Esophagus muscularis mucosa (tissue), 4 donors: ENCODE results near the gene TMPRSS4. TPM values are rescaled to one million over a fixed set of nuclear protein-coding genes. Genes with fewer than 3 reads are reported as not detected.

ENCODE experiments used
- DNase-seq: peaks from one replicate; pipeline ENCODE4 v3.0.0-alpha.2; 2017; ENCODE audit errors: extremely low spot score
- H3K27ac ChIP-seq, 4 donors: fragments of 200-600 bp; sonication (generic); replicated peaks in 1 of 4; 1 replicate in 3 of 4; 2 replicates in 1 of 4; pipeline ENCODE4 v1.5.1; 2016 to 2019; ENCODE audit warnings: mild to moderate bottlenecking in 1 of 4
- H3K27me3 ChIP-seq, 4 donors: fragments of 200-600 bp; sonication (generic); one replicate each; pipeline versions ENCODE4 v1.5.1 to v1.6.0; 2016 to 2019
- H3K36me3 ChIP-seq, 4 donors: fragments of 200-600 bp; sonication (generic); one replicate each; pipeline ENCODE4 v1.5.1; 2016 to 2019
- H3K4me1 ChIP-seq, 4 donors: fragments of 200-600 bp; sonication (generic); one replicate each; pipeline ENCODE4 v1.5.1; 2016 to 2019
- H3K4me3 ChIP-seq, 4 donors: fragments of 200-600 bp; sonication (generic); 1 replicate in 2 of 4; 2 replicates in 2 of 4; pipeline ENCODE4 v1.5.1; 2016 to 2019; ENCODE audit warnings: mild to moderate bottlenecking in 4 of 4, moderate library complexity in 1 of 4
- H3K9me3 ChIP-seq, 4 donors: fragments of 200-600 bp; sonication (generic); 1 replicate in 3 of 4; 2 replicates in 1 of 4; pipeline ENCODE4 v1.5.1; 2016 to 2019
- EP300 ChIP-seq: sonication (generic); formaldehyde crosslinking; IDR thresholded peaks from one replicate; pipeline ENCODE4 v1.6.1; 2017; ENCODE audit warnings: antibody characterized with exemption
- POLR2A ChIP-seq: fragments of 450-650 bp; IDR thresholded peaks from one replicate; pipeline ENCODE4 v1.6.1; 2017; ENCODE audit warnings: antibody characterized with exemption, moderate library complexity, mild to moderate bottlenecking, low read depth
- POLR2AphosphoS5 ChIP-seq, 2 donors: sonication (generic); formaldehyde crosslinking; IDR thresholded peaks; one replicate each; pipeline ENCODE4 v1.6.1; 2017; ENCODE audit warnings: antibody characterized with exemption in 2 of 2
- WGBS: methylation state at CpG from one replicate; pipeline ENCODE4 v1.1.5; 2018; 5-methylcytosine and 5-hydroxymethylcytosine counted together
- intact Hi-C: fragments of 100-400 bp; cut with DNase I; formaldehyde crosslinking; loops from one replicate; pipeline ENCODE4 v1.15.1; 2023
- total RNA-seq, 4 donors: library from RNA; depleted of rRNA; stranded (reverse); fragments of >200 nt; gene quantifications; one replicate each; pipeline versions ENCODE4 v1.1.0 to v1.2.1, GENCODE V29; 2016
- TF ChIP-seq, protein P1 (sequence below), 3 experiments: fragments of 200-600 bp in 2 of 3; fragments of 450-650 bp in 1 of 3; sonication (generic) in 2 of 3; IDR thresholded peaks; one replicate each; pipeline ENCODE4 v1.5.1; 2017 to 2019; ENCODE audit warnings: antibody characterized with exemption in 3 of 3, mild to moderate bottlenecking in 2 of 3, moderate library complexity in 1 of 3

Gene TMPRSS4
- total RNA-seq, 4 donors from 2014 or later, result 0.17 to 0.33 (median 0.26) TPM; not detected in 1

DNA sequence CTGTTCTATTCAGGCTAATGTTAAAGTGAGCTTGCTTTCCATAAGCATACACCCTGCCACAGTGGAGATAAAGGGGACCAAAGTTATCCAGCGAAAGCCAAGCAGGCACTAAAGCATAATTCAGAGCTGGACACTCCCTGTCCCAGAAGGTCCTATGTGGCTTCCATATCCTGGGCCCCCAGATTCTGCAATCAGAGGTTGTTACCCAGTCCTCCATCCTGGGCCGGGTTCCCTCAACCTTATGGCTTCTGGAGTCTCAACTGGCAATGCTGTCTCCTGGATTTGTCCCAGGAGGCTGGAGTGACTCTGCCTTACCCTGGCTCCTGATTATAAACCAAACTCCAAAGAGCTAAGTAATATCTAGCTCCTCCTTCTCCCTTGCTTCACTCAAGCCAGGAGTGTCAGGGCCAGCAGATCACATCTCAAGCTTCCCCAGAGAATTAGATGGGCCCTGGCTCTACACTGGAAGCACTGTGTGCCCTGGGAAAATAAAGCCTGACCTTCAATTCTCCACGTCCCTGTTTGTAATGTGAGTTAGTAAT, 23.9 kb downstream of the TMPRSS4 start:
- Histone ChIP-seq H3K27me3 (peaks cover 0 to 10% (median 0%) of the 10 kb centered on the region in 4 donors), H3K27ac (no peak overlapping the region), H3K9me3 (no peaks in the 10 kb centered on the region), H3K36me3 (no peaks in the 10 kb centered on the region), H3K4me3 (no peak overlapping the region), H3K4me1 (peaks cover 0 to 7% (median 0%) of the 10 kb centered on the region in 4 donors)
- intact Hi-C loops, result no loop called here
- 68% methylated on average over 3 of the region's 3 CpGs for WGBS
- no peak for DNase-seq
- no peak for TF ChIP-seq POLR2AphosphoS5 (IDR thresholded peaks at IDR 0.05)
- TF ChIP-seq EP300, result no peak
- TF ChIP-seq POLR2A, result no peak
- TF ChIP-seq, protein P1, sequence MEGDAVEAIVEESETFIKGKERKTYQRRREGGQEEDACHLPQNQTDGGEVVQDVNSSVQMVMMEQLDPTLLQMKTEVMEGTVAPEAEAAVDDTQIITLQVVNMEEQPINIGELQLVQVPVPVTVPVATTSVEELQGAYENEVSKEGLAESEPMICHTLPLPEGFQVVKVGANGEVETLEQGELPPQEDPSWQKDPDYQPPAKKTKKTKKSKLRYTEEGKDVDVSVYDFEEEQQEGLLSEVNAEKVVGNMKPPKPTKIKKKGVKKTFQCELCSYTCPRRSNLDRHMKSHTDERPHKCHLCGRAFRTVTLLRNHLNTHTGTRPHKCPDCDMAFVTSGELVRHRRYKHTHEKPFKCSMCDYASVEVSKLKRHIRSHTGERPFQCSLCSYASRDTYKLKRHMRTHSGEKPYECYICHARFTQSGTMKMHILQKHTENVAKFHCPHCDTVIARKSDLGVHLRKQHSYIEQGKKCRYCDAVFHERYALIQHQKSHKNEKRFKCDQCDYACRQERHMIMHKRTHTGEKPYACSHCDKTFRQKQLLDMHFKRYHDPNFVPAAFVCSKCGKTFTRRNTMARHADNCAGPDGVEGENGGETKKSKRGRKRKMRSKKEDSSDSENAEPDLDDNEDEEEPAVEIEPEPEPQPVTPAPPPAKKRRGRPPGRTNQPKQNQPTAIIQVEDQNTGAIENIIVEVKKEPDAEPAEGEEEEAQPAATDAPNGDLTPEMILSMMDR (IDR thresholded peaks at IDR 0.05), result no peak

DNA sequence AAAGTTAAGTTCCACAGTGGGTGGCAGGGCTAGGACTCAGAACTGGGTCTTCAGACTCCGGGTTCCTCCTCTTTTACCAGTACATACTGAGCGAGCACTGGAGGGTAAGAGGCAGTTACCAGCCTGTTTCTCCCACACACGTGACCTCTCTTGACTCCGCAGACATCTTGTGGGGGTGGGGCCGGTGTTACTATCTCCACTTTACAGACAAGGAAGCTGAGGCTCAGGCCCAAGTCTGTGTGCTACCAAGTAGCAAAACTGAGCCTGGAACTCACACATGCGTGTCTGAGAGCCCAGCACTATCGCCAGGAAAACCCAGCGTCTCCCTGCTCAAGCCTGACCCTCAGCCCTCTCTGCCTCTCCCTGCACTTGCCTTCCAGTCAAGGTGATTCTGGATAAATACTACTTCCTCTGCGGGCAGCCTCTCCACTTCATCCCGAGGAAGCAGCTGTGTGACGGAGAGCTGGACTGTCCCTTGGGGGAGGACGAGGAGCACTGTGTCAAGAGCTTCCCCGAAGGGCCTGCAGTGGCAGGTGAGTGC, 25.9 kb downstream of the TMPRSS4 start:
- WGBS, result 82% methylated on average over 12 of the region's 13 CpGs
- intact Hi-C loops, result no loop called here
- Histone ChIP-seq H3K4me3 (no peak overlapping the region), H3K27ac (no peak overlapping the region), H3K36me3 (no peaks in the 10 kb centered on the region), H3K4me1 (peaks cover 0 to 7% (median 0%) of the 10 kb centered on the region in 4 donors), H3K9me3 (no peaks in the 10 kb centered on the region), H3K27me3 (peaks cover 0 to 5% (median 0%) of the 10 kb centered on the region in 4 donors)
- DNase-seq, result no peak
- TF ChIP-seq, protein P1 (IDR thresholded peaks at IDR 0.05), result no peak
- TF ChIP-seq EP300 (no peak), POLR2AphosphoS5 (IDR thresholded peaks at IDR 0.05) (no peak), POLR2A (no peak)

DNA sequence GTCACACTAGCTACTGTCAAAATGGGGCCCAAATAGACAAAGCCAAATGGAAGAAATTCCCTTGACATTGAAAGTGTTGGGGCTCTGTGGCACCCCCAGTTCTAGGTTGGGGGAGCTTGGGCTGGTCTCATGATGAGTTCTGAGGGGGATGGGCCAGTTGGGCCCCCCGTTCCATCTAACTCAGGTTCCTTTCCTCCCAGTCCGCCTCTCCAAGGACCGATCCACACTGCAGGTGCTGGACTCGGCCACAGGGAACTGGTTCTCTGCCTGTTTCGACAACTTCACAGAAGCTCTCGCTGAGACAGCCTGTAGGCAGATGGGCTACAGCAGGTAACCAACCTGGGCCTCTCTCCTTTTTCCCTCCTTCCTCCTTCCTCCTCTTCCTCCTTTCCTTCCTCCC, 27.6 kb downstream of the TMPRSS4 start:
- Histone ChIP-seq H3K36me3 (no peaks in the 10 kb centered on the region), H3K4me1 (peaks cover 0 to 14% (median 0%) of the 10 kb centered on the region in 4 donors), H3K4me3 (no peak overlapping the region), H3K27ac (no peak overlapping the region), H3K9me3 (no peaks in the 10 kb centered on the region), H3K27me3 (no peaks in the 10 kb centered on the region)
- DNase-seq, result no peak
- WGBS, result 85% methylated on average over 6 of the region's 6 CpGs
- TF ChIP-seq EP300 (no peak), POLR2AphosphoS5 (IDR thresholded peaks at IDR 0.05) (no peak), POLR2A (no peak)
- TF ChIP-seq, protein P1 (IDR thresholded peaks at IDR 0.05), result no peak
- intact Hi-C loops, result no loop called here

DNA sequence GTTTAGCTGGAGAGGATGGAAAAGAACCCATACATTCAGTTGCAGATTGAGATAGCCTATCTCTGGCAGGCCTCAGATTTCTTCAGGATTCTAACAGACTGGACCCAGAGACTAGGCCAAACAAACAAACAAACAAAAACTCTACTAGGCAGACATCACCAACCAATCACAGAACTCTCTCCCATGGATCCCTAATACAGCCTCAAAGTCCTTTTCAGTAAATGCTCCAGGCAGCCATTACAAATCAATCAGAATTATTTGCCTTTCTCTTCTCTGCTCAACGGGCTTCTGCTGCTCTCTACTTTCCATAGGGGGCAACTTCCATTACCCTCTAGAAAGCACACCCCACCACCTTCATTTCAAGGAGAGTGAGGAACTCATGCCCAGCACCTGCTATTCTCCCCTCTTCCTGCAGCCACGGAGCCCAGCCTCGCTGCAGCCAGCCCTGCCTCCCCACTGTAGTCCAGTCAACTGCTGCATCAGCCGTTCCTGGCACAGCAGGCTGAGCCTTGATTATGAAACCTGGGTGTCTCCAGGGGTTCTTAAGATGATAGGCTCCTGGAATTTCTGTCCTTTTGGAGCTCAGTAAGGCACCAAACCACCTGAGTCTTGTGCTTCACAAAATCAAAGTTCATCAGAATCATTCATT, 28.9 kb downstream of the TMPRSS4 start:
- Histone ChIP-seq H3K9me3 (no peaks in the 10 kb centered on the region), H3K4me1 (peaks cover 0 to 15% (median 2%) of the 10 kb centered on the region in 4 donors), H3K4me3 (no peak overlapping the region), H3K36me3 (no peaks in the 10 kb centered on the region), H3K27ac (no peak overlapping the region), H3K27me3 (no peaks in the 10 kb centered on the region)
- intact Hi-C loops, result no loop called here
- WGBS, result 65% methylated on average over 4 of the region's 4 CpGs
- TF ChIP-seq POLR2A (no peak), EP300 (no peak), POLR2AphosphoS5 (IDR thresholded peaks at IDR 0.05) (no peak)
- TF ChIP-seq, protein P1 (IDR thresholded peaks at IDR 0.05), result no peak
- DNase-seq, result no peak
